ENCODE data around the gene UST.

The UST gene

DNA sequence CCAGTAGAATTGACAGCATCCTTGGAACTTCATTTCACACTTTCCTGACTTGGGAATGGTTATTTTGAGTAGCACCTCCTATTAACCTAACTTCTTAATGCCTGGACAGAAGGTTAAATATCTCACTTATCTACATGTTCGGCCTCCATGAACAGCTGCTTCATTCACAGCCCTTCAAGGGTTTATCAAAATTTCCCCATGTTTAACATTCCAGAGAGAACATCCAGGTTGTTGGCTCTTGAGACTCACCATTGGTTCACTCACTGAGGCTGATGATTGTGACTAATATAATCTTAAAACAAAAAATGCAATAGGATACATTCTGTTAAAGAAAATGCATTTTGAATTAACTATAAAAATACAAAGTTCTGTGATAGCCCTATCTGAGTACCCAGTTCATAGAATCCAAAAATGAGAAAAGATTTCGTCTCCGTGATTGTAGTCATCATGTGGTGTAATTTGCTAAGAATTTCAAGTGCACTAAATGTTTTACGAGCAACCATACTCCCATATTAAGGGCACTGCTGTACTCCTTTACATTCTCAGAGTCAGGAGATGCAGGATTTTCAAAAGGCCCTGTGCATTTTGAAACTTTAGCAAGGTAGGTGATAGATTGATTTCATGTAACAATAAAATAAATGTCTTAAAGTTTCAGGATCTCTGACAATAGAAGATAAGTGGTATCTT, 310.1 kb downstream of the UST start:
- no peak for DNase-seq (ENCODE audit: low read depth in 2 of 2, low spot score in 1 of 2)

DNA sequence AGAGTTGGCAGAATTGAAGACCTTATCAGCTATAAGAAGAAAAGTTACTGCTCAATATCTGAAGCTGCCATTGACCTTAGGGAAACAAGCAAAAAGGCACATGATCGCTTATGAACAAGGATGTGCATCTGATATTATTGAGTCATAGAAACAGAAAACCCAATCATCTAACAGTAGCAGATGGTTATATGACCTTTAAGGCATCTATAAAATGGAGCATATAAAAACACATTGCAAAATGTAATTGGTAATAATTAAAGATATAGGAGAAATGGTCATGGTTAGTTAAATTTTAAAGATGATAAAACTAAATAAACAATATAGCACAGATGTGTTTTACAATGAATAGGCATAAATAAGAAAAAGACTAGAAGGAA, 310.6 kb downstream of the UST start:
- no peak for DNase-seq (ENCODE audit: low read depth in 2 of 2, low spot score in 1 of 2)

DNA sequence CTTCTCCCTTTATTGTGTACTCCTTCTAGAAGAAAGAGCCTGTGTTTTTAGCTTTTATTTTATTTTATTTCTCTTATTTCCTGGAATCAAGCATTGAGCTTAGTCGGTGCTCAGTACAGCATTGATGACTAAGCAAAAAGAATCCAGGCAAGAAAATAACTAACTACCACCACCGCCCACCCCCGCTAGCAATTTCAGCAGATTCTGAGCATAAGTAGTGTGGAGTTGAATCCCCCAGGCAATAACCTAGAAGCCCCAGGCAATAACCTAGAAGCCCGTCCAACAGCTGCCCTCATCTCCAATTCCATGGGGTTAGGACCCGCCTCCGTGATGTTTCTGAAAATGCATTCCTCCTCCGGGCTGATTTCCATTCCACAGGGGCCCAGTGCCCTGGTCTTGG, 312.7 kb downstream of the UST start:
- no peak for DNase-seq (ENCODE audit: low read depth in 2 of 2, low spot score in 1 of 2)

DNA sequence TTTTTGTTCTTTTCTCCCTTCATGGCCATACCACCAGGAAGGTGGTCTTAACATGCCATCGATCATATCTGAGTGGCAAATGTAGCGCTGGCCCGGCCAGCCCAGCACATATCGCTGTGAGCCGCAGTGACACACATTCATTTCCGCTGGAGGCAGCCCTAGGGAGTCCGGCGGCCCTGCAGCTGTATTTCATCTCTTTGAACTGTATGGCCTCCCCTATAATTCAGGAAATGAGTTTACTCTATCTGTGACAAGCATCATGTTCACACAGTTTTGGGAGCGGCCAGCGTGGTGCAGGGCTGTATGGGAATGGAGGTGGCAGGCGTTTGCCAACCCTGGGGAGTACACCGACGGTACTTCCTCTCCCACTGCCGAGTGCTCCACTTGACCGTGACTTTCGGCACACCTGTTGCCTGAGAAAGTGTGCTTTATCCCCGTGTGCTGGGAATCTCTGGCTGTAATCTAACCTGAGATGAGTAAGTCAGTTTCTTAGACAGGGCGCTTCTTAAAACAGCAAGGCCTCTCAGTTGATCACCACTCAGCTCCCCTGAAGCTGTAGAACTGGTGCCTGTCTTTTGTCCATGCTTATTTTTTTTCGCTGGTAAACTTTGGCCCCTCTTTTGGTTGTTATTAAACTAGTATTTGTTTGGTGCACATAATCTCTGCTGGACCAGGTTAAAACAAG, 313.6 kb downstream of the UST start:
- peak in 1 of 2 donors; percentile 8 for DNase-seq (ENCODE audit: low read depth in 2 of 2, low spot score in 1 of 2)

DNA sequence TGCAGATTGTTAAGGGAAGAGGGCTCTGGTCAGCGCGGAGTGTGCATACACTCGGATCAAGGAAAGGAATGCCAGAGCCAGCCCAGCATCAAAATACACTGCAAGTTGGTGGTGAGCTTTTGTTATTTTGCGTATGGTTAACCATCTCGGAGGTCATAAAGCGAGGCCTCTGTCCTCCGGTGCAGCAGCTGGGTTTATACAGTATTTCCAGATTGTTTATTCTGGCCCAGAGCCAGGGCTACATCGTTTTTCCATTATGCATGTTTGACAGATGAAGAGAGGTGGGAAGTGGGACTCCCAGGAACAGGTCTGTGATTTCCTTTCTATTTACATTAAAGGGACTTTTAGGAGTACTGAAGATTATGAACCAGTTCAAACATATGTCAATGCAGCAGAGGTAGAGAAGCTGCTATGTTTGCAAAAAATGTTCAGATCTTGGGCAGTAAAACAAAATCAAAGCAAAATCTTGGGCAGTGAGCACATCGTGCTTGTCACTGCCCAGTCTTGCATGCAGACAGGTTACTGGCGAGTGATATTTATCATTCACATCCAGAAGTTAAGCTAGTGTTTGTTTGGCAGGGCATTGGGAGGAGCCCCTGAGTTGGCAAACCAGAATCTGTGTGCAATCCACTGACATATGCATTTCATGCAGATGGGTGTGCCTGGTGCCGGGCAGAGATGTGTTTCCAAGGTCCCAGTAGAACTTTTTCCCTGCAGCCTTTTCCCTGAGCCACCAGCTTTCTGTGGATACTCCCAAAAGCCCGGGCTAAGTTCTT, 314.3 kb downstream of the UST start:
- DNase-seq (ENCODE audit: low read depth in 2 of 2, low spot score in 1 of 2) = no peak

DNA sequence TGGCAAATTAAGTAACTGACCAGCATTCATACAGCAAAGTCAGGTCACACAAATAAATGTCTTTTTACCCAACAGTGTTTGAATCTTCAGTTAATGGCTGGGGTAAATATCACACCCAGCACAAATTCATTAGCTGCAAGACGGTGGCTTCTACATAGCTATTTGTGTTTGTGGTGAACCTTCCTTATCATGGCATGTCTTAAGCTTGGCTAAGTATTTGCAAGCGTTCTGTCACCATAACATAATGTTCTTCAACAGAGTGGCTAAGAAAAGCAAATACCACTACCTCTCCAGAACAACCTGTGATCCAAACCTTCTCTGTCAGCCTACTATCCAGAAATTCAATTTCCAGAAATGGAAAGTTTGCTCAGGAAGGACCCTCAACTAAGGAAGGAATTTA, 315.1 kb downstream of the UST start:
- DNase-seq (ENCODE audit: low read depth in 2 of 2, low spot score in 1 of 2) = no peak

DNA sequence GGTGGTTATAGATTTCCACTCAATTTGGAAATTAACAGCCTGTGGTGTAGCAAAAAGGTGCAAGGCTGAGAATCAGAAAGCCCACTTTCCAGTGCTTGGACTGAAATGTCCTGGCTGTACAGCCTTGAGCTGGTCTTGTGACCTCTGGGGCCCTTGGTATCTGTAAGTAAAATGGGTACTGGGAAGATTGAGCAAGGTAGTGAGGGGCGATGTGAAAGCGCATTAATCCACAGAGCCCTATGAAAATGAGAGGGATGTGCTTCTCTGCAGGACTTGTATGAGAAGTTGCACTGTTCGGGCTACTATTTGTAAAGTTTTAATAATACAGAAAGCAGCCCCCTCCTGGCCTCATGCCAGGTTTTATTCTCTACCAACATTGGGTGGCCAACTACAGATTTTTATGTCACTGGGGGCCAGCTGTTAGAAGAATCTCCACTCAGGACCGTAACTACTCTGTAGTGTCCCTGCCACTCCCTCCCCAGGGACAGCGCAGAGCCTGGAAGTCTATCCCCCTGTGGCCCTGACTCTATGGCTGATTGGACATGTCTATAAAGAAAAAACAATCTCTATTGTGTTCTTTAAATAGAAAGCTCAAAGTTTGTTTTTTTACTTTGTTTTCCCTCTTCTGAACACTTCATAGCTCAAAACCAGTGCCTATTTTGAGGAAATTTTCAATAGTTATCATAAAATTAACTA, 316.0 kb downstream of the UST start:
- no peak for DNase-seq (ENCODE audit: low read depth in 2 of 2, low spot score in 1 of 2)

DNA sequence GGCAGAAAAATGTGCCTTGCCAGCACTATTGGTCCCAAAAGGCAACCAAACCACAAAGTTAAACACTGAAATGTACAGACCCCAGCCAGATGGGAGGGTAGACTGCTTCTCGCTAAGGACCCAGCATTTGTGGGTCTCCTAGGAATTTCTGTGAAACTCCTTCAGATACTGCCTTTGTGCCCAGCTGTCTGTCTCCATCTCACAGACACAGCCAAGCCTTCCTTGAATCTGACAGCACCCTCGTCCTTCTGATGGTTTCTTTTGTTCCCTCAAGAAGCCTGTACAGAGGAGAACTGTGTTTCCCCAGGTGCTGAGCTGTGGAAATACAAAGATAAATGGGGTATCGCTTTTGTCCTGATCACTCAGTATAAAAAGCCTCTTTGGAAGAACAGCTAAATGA, 316.6 kb downstream of the UST start:
- no peak for DNase-seq (ENCODE audit: low read depth in 2 of 2, low spot score in 1 of 2)

DNA sequence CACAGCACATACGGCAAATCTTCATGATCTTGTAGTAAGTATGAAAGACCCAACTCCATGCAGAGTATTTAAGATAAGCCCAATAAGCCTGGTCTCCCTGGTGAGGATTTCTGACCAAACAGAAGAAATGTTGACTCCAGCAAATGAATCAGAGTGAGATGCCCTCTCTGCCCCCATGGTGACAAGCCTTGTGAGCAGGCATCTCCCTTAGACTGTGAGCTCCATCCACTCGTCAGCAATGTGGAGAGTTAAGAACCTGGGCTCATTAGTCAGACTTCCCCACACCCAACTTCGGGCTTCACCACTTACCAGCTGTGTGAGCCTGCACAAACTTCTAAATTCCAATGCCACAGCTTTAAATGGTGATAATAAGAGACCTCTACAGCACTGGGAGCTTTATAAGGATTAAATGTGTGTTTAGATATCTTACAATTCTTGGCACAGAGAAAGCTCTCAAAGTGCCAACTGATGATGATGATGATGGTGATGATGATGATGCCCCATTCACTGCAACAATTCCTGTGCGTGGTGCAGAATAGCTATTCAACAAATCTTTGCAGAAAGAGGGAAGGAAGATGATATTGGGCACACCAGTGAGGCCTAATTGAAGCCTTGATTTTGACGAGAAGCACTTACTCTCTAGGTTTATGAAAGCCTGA, 317.3 kb downstream of the UST start:
- DNase-seq (ENCODE audit: low read depth in 2 of 2, low spot score in 1 of 2) = no peak

DNA sequence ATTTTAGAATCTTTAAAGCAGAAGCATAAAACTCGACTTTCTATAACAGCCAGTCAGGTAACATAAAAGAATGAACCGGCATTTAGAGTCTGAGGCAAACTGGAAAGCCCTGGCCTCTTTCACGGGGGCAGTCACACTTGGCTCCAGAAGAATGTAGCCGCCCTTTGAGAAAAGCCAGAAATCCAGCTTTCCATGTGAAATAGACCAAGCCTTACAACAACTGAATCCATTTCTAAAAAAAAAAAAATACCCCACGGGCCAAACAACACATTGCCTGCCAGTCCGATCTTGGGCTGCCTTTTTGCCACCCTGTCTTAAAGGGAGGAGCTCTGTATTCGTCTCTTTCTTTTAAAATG, 317.8 kb downstream of the UST start:
- no peak for DNase-seq (ENCODE audit: low read depth in 2 of 2, low spot score in 1 of 2)

DNA sequence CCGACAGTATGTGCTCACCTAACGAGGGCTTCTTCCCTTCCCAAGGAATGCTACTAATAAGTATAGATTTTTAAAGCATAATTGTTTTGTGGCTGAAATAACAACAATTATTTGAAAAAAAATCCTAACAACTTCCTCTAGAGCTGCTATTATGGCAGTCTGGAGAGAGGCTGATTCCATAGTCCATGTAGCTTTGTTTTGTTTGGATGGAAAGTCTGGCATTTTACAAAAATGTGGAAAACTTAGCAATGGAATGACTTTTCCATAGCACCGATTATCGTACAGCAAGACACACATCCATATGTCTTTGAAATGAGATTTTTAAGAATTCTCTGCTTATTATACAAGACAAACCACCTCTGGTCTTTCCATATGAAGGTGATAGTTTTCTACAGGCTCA, 318.3 kb downstream of the UST start:
- no peak for DNase-seq (ENCODE audit: low read depth in 2 of 2, low spot score in 1 of 2)

DNA sequence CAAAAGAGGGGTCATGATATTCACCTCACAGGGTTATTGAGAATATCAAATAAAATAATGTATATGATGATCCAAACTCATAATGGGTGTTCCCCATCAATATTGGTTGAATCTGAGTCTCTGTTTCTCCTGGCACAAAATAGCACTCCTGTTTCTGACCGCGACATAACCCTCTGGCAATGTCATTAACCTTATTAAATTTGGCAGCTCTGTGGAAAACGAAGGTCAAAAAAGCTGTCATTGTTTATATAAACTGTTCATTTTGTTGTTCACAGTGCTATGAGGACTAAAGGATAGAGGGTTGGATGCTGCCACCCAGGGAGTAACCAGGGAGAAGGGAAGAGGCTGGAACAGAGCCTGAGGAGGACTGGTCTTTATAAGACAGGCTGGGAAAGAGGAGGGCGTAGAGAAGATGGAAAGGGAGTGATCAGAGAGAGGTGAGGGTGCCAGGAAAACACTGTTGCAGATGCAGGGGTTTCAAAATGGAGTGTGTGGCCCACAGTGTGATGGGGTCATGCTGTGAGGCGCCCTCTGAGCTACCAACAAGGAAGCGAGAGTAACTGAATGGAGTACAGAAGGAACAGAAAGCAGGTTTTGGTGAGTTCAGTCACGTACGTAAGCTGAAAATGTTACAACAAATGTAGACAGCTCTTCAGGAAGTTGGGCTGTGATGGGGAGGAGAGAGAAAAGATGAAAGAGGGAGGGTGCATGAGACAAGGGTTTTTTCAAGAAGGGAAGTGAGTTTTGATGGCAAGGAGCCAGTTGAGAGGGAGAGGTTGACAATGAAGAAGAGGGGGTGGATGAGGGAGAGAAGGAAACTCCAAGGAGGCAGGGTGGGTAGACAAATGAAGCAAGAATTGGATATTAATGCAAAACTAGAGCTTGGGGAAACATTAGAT, 319.1 kb downstream of the UST start:
- DNase-seq (ENCODE audit: low read depth in 2 of 2, low spot score in 1 of 2) = no peak

DNA sequence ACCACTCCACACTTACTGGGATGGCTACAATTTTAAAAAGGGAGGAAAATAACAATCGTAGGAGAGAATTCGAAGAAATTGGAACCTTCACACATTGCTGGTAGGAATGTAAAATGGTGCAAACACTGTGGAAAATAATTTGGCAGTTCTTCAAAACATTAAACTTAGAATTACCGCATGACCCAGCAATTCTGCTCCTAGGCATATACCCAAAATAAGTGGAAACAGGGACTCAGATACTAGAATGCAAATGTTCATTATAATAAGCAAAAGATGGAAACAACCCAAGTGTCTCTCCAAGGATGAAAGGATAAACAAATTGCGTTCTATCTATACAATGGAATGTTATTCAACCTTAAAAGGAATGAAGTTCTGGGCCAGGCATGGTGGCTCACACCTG, 325.2 kb downstream of the UST start:
- no peak for DNase-seq (ENCODE audit: low read depth in 2 of 2, low spot score in 1 of 2)

DNA sequence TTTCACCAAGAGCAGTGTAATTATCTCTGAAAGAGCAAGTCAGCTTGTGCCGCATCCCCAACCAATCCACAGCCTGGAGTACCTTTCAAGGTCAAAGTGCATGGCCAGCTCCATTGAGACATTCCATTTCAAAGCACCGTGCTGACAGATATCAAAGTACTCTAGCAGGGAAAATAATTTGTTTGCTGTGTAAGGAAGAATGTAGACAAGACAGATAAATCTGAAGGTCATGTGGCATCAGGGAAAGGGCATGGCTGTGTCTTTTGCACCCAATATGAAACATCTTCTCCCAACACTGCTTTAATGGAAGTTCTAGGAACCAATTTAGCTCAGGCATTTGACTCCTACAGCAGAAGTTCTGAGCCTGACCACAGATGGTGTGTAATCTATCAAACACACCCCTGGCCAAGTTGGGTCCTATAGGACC, 328.0 kb downstream of the UST start:
- no peak for DNase-seq (ENCODE audit: low read depth in 2 of 2, low spot score in 1 of 2)

DNA sequence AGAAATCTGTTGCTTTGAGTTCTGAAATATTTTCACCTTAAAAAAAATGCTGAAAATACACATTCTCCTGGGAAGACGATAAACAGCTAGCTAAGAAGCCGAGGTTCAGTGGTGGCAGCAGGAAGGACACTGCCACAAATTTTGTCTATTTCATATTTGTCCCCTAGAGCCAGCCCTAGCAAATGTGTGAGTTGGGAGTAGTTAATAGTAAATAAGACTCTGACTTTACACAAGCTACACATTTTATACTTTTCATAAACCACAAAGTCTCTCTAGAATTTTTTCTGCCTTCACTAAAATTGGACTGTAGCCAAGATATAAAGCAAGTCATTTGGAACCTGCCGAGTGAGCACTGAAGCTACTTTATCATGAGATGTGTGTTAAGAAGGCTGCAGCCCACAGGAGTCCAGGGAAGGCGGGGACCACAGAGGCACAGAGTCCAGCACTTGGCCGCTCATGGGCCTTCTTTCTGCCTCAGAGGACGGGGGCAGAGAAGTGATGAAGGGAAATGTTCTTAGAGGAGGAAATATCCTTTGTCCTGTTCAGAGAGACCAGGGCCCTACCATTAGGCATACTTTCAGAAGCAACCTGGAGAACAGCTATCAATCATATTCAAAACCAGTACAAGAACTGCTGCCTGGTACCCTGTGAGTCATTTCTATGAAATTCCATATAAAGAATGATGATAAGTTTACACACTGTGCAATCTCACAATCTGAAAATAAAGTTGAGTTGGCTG, 329.0 kb downstream of the UST start:
- no peak for DNase-seq (ENCODE audit: low read depth in 2 of 2, low spot score in 1 of 2)

DNA sequence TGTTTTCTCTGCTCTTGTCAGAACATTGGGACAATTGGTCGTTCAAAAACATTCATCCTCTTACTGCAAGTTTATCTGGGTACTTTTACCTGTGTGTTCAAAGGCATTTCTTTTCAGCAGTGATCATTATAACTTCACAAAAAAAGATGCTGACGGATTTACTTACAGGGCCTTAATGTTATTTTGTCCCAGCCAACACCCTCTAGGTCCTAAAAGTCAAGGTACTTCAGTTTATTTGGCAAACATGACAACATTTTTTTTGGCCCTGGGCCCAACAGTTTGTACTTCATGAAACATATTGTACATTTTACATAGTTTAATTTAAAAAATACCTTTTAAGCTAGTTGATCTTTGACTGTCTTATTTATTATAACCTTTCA, 329.5 kb downstream of the UST start:
- DNase-seq (ENCODE audit: low read depth in 2 of 2, low spot score in 1 of 2) = no peak

DNA sequence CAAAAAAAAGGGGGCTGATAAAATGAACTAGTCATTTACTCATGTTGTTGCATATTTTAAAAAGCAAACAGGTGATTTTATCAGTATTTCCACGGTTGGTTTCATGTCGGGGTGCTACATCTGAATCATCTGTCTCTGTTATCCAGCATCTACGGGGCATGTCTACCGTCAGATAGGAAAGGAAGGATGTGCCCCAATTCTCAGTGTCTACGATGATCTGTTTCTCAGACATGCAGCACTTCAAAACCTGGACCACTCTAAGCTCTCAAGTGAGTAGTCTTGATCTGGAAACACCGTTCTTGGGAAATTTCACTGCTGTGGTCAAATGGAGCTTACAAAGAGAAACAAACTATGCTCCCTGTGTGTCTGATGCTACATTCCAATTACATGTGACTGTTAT, 330.4 kb downstream of the UST start:
- DNase-seq (ENCODE audit: low read depth in 2 of 2, low spot score in 1 of 2) = no peak

DNA sequence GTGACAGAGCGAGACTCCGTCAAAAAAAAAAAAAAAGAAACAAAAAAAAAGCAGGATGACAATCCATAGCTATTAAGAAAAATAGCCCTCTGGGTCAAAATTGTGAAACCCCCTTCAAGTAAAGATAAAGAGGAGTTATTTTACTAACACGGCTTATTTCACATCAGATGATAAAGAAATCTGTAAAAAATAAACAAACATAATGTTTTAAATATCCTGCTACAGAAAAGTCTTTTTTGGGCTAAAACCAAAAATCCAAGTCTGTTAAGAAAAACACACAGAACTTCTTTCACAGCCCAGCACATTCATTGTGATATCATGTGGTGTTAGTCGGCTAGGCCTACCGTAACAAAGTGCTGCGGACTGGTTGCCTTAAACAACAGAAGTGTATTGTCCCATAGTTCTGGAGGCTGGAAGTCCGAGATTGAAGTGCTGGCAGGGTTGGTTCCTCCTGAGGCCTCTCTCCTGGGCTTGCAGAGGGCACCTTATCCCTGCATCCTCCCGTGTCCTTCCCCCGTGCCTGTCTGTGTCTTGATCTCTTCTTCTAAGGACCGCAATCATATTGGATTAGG, 331.5 kb downstream of the UST start:
- no peak for DNase-seq (ENCODE audit: low read depth in 2 of 2, low spot score in 1 of 2)

DNA sequence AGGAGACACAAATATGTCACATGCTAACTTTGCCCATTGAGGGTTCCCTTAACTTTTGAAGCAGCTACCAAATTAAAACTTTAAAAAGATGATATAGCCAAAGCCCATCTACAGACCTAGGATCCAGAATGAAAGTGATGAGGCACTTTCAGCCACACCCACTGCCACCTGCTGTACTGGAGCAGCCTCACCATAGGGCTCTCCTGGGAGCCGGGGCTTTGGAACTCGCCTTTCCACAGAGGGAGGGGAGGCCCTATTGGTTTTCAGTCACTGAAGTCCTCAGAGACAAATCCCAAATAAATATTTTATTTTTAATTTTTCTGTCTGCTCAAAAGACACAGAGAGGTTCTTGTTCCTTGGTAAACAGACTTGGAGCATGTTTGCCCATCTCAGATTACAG, 332.6 kb downstream of the UST start:
- DNase-seq (ENCODE audit: low read depth in 2 of 2, low spot score in 1 of 2) = no peak

All from stimulated activated CD8-positive, alpha-beta memory T cell treated with anti-CD3 and anti-CD28 coated beads, Interleukin-4, amount 100 ng/mL, for 4 hours (primary cell).